NCI-H748 treated with DMSO at 0.1 percent for 48 hours (cell line): Measurements from ENCODE around the gene B9D1.
"Not testable (repeated sequence)": the region's sequence is repeated elsewhere in the genome, so short reads cannot be mapped to it uniquely, and the experiment has no call there.

ENCODE experiments used
- DNase-seq: peaks from one replicate; lab custom pipeline; 2025; lab: John Stamatoyannopoulos, UW

Gene B9D1

DNA sequence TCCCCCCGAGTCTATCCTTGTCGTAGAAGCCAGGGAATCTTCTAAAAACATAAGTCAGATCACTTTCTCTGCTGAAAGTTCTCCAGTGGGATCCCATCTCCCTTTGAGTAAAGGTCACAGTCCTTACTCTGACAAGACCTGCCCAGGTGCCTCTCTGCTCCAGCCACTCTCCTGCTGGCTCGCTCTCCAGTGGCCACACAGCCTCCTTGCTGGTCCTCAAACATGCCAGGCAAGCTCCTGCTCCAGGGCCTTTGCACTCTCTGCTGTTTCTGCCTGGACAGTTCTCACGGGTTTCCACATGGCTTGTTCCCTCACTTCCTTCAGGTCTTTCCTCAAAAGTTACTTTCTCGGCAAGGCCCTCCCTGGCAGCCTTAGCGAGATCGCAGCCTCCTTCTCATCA is 3.4 kb downstream of the B9D1 start:
- DNase-seq = no peak

DNA sequence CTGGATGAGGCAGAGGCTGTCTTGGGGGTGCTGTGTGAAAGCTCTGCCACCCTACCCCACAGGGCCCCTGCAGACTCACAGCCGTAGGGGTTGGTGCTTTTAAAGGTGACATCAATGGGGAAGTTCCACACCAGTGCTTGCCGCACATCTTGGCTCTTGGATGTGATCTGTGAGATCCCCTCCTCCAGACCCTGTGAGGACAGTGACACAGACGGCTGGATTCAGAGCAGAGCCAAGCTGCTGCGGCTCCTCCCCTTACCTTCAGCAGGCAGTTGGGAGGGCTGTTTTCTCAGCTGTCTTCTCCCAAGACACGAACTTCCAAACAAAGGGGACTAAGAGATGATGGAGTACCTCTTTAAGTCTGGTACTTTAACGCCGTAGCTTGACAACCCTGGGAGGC is 4.8 kb downstream of the B9D1 start:
- no peak for DNase-seq

- no peak for DNase-seq
Observed at GRCh38 chr17:19357351-19357750, 5.2 kb downstream of the B9D1 start.

- DNase-seq = no peak
Observed at GRCh38 chr17:19354748-19355147, 7.8 kb downstream of the B9D1 start.

DNA sequence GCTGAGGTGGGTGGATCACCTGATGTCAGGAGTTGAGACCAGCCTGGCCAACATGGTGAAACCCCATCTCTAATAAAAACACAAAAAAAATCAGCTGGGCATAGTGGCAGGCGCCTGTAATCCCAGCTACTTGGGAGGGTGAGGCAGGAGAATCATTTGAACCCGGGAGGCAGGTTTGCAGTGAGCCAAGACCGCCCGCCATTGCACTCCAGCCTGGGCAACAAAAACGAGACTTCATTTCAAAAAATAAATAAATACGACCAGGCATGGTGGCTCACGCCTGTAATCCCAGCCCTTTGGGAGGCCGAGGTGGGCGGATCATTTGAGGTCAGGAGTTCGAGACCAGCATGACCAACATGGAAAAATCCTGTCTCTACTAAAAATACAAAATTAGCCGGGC is 9.1 kb downstream of the B9D1 start:
- not testable (repeated sequence) for DNase-seq

DNA sequence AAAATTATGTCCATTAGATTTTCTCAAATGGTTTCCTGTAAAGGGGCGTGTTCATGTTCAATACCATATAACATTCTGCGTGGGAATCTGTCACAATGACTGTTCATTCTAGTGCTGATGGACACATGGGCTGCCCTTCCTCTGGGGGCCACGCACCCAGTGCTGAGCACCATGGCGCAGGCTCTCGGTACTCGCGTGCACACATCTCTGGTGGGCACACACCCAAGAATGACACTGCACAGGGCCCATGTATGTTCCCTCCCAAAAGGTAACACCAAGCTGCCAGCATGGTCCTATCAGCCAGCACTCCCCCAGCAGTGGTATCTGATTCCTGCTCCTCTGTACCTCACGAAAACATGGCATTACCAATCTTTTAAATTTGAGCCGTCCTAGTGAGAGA is 13.7 kb downstream of the B9D1 start:
- DNase-seq = no peak

DNA sequence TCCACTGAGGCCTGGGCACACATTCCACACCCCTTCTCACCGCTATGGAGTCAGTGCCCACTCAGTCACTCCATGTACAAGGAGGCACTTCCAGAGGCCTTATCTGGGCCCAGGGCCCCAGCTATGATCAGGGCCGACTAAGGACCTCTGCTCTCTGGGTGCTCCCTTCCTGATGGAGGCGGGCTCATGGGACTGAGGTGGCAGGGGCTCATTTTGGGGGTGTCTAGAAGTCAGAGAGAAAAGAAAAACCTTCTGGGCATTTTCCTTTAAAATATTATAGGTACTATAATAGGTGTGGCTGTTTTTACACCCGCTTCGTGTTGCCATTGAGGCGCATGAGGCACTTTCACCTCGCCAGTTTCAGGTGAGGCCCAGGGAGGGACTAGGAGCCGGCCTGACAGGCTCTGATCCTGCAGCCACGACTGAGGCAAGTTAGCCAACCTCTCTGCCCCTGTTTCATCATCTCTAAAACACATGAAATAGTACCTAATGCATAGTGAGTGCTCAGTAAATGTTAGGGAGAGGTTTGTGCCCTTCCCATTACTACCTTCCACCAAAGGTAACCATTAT is 14.4 kb downstream of the B9D1 start:
- DNase-seq = no peak

DNA sequence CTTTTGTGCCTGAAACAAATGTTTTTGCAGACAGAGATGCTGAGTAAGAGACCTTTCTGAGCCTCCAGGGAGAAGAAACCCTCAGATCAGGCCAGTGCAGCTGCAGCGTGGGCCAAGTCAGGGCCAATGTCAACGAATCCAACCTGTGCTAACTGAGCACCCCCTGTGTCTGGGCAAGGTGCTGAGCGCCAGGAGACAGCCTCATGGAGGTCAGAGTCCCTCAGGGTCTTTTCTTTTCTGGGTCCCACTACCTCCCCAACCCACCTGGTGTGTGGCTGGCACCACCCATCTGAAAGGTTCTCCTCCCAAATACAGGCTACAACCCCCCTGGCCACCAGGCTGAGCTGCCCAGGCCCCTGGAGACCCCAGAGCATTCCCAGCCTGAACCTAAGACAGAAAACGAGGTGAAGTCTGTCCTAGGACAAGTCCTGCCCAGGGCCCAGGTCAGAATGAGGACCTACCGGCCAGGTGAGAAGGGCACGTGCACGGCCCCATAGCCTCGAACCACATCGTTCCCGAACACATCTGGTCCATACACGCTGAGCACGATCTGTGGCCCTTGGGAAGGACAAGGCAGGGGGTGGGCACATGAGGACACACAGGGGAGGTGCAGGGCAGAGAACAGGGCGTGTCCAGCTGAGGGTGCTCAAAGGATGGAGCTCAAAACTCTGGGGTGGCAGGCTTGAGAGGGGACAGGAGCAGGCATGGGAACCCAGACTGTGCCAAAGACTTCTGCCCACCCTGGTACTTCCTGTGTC is 15.0 kb downstream of the B9D1 start:
- DNase-seq = no peak

DNA sequence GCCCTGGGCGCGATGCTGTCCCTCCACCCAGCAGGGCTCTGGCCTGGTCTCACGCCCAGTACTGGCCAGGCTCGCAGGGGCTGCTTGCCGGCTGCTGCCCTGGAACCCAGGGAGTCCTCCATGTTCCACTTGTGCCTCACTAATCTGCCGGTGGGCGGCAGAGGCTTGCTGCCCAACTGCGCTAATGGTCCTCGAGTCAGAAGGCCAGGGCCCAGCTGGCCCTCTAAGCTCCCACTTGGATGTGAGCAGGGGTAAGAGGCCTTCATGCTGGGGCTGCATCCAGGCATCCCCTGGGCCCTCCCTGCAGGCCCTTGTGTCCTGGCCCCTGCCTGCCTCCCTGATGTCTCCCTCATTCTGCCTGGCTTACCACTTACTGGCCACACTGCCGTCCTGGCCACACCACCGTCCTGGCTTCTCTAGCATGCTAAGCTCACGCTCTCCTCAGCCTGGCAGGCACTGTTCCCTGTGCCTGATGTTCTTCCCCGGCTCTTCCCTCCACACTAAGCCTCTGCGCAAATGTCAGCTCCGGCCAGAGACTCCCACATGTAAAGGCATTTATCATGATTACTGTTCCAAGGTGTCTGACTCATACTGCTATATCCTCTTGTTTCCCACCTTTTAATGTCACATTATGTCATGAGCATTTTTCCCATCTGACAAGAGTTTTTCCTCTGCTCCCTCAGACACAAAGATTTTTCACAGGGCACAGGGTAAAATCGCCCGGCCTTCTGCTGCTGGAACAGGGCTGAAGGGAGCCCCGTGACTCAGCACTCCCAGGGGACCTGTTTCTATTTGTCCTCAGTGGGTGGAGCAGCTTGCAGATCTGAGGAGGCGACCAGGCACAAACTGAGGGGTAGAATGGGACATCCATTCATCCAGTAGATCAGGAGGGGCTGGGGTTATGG is 15.9 kb downstream of the B9D1 start:
- DNase-seq = no peak

- DNase-seq = no peak
Observed at GRCh38 chr17:19345486-19346350, 16.8 kb downstream of the B9D1 start.

DNA sequence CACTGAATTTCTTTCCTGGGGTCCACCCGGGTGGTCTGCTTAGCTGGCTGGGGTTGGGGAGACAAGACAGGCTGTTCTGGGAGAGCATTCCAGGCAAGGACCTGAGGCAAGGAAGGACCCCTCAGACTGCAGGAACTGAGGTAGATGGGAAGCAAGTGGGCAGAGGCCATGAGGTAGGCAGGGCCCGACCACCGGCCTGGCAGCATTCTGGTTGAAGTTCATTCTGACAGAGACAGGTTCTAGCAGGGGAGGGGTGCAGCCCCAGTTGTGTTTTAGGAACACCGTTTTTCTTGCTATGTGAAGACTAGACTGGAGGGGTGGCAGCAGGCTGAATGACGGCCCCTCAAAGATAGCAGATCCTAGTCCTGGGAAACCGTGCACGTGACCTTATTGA is 17.5 kb downstream of the B9D1 start:
- DNase-seq = no peak

DNA sequence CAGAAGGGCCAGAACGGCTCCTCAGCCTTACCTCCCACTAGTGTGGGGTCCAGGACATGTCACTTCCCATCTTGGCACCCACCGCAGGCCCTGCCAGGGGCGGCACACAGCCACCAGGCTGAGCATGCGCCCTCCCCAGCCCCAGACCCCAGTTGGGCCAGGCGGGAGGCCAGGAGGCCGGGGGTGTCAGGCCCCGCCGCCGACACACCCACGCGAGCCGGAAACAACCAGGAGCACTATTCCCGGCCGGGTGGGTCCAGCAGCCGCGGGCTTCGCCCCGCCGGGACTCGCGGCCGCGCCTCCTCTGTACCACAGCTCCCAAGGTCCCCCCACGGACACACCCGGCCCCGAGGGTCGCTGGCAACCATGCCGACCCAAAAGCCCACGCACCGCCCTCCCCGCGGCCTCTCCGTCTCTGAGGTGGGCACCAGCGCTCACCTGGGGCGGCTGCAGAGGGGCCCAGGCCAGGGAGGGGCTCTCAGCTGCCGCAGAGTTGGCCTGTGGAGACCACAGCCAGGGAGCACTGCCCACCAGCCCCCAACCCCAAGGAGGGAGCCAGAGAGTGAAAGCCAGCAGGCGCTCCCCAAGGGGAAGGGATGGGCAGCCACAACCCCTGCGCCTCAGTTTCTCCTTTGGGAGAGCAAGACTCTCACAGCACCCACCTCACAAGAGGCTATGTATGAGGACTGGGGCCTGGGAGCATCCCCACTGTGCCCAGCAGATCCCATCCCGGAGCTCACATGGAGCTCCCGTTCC is 18.0 kb downstream of the B9D1 start:
- no peak for DNase-seq

GRCh38 chr17:19343671-19344151 is 18.8 kb downstream of the B9D1 start:
- DNase-seq = no peak

GRCh38 chr17:19343256-19343630 is 19.3 kb downstream of the B9D1 start:
- no peak for DNase-seq

GRCh38 chr17:19342611-19343255 is 19.8 kb downstream of the B9D1 start:
- no peak for DNase-seq

- DNase-seq = no peak
Observed at GRCh38 chr17:19341641-19342610, 20.6 kb downstream of the B9D1 start.

DNA sequence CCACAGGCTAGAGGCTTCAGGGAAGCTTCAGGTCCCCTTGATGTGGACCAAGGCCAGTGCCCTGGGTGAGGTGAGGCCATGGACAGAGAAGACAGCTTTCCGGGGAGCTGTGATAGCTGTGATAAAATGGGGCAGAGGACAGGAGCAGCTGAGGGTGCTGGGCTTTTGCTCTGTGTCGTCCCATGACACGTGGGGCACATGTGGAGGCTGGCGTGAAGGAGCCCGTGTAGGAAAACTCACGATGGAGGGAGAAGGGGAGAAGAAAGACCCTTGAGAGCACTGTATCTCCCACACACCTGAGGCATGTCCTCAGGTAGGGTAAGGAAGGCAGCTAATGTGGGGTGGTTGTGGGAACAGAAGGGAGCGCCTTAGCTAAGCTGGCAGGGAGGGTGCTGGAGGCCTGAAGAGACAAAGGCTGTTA is 21.3 kb downstream of the B9D1 start:
- DNase-seq = no peak

DNA sequence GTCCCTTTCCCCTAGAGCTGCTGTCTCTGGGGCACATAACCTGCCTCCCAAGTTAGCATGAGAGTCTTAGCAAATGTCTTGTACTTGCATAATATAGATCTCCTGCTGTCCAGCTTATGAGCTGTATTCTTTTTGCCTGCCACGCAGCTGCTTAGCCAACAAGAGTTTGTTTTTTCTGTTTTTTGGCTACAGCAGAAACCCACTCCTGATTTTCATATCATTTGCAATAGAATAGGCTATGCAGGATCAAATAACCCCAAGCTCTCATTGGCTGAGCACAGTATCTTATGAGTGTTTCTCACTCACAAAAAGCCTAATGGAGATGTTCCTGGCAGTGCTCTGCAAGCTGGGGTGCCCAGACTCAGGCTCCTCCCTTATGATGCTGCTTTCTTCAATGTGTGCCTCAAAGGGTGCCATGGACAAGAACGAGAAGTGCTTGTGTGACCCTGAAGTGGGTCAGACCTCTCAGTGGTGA is 23.1 kb downstream of the B9D1 start:
- DNase-seq = no peak
